Activated gamma-delta T cell (primary cell): ENCODE measurements around the gene ITIH5.
"Not testable (repeated sequence)": the region's sequence is repeated elsewhere in the genome, so short reads cannot be mapped to it uniquely, and the experiment has no call there.

Source experiments
- DNase-seq: peaks from one replicate; lab custom pipeline; 2025; lab: John Stamatoyannopoulos, UW

The ITIH5 gene

GRCh38 chr10:7687228-7687907 lies 20.6 kb upstream of the ITIH5 start:
- peak; percentile 5 for DNase-seq

- no peak for DNase-seq
Observed at GRCh38 chr10:7686351-7687171, 19.8 kb upstream of the ITIH5 start.

GRCh38 chr10:7680078-7680477 lies 13.3 kb upstream of the ITIH5 start:
- DNase-seq: not testable (repeated sequence)

- no peak for DNase-seq
Observed at GRCh38 chr10:7679256-7679655, 12.5 kb upstream of the ITIH5 start.

GRCh38 chr10:7672341-7673134 lies 5.8 kb upstream of the ITIH5 start:
- DNase-seq: no peak

- no peak for DNase-seq
Observed at GRCh38 chr10:7670157-7670556, 3.4 kb upstream of the ITIH5 start.

GRCh38 chr10:7667262-7668141 lies 736 bp upstream of the ITIH5 start:
- DNase-seq: no peak

GRCh38 chr10:7665767-7666166 lies 999 bp downstream of the ITIH5 start:
- DNase-seq: no peak

- no peak for DNase-seq
Observed at GRCh38 chr10:7664707-7665106, 2.1 kb downstream of the ITIH5 start.

GRCh38 chr10:7662522-7662921 lies 4.2 kb downstream of the ITIH5 start:
- DNase-seq: no peak

- DNase-seq: no peak
Observed at GRCh38 chr10:7659560-7659959, 7.2 kb downstream of the ITIH5 start.

GRCh38 chr10:7657552-7657951 lies 9.2 kb downstream of the ITIH5 start:
- no peak for DNase-seq

- not testable (repeated sequence) for DNase-seq
Observed at GRCh38 chr10:7657079-7657478, 9.7 kb downstream of the ITIH5 start.

GRCh38 chr10:7651853-7652470 lies 14.8 kb downstream of the ITIH5 start:
- DNase-seq: no peak

GRCh38 chr10:7649673-7650300 lies 17.0 kb downstream of the ITIH5 start:
- no peak for DNase-seq

GRCh38 chr10:7647062-7647664 lies 19.6 kb downstream of the ITIH5 start:
- DNase-seq: no peak

GRCh38 chr10:7642491-7643011 lies 24.2 kb downstream of the ITIH5 start:
- DNase-seq: no peak

- no peak for DNase-seq
Observed at GRCh38 chr10:7635408-7636125, 31.2 kb downstream of the ITIH5 start.
